Measurements from ENCODE around the gene MCF2.

The MCF2 gene

GRCh38 chrX:139581068-139581467 is 126.9 kb downstream of the MCF2 start:
- DNase-seq: no peak

- no peak for DNase-seq
Observed at GRCh38 chrX:139566981-139567380, 141.0 kb downstream of the MCF2 start.

- DNase-seq: no peak
Observed at GRCh38 chrX:139563251-139563650, 144.7 kb downstream of the MCF2 start.

GRCh38 chrX:139560221-139560620 is 147.7 kb downstream of the MCF2 start:
- DNase-seq: no peak

- peak in 1 of 2 donors; percentile 3 for DNase-seq
Observed at GRCh38 chrX:139559383-139560042, 148.5 kb downstream of the MCF2 start.

GRCh38 chrX:139554991-139555675 is 152.8 kb downstream of the MCF2 start:
- no peak for DNase-seq

GRCh38 chrX:139554376-139554775 is 153.6 kb downstream of the MCF2 start:
- DNase-seq: no peak

GRCh38 chrX:139544591-139544990 is 163.4 kb downstream of the MCF2 start:
- DNase-seq: no peak

- DNase-seq: no peak
Observed at GRCh38 chrX:139543920-139544319, 164.0 kb downstream of the MCF2 start.

GRCh38 chrX:139542652-139543051 is 165.3 kb downstream of the MCF2 start:
- DNase-seq: no peak

GRCh38 chrX:139538907-139539790 is 168.8 kb downstream of the MCF2 start:
- no peak for DNase-seq

- DNase-seq: no peak
Observed at GRCh38 chrX:139533444-139533843, 174.5 kb downstream of the MCF2 start.

- DNase-seq: no peak
Observed at GRCh38 chrX:139532834-139533233, 175.1 kb downstream of the MCF2 start.

Measured in CD4-positive, alpha-beta T cell treated with Interleukin-4 for 1 hour (primary cell).